ENCODE measurements around the gene DEXI.

DNA sequence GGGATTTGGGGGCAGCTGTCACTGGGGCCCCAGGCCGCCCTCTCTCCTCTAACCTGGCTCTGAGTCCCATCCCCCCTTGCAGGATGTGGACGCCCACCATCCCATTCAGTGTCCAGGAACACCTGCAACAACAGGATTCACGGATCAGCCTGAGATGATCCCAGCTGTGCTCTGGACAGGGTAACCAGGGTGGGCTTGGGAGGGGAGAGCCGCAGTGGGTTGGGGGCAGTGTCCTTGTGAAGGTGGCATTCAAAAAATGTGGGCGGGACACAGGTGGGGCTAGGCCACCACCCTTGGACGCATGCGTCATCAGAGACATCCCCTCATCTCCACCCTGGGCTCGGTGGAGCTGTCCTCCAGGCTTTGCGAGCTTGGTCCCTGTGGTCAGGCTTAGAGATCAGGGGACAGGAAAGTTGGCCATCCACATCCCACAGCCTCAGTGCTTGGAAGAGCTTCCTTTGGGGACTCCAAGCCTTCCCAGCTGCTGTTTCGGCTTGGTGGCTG, 19.1 kb downstream of the DEXI start:
- TF ChIP-seq, protein P1, sequence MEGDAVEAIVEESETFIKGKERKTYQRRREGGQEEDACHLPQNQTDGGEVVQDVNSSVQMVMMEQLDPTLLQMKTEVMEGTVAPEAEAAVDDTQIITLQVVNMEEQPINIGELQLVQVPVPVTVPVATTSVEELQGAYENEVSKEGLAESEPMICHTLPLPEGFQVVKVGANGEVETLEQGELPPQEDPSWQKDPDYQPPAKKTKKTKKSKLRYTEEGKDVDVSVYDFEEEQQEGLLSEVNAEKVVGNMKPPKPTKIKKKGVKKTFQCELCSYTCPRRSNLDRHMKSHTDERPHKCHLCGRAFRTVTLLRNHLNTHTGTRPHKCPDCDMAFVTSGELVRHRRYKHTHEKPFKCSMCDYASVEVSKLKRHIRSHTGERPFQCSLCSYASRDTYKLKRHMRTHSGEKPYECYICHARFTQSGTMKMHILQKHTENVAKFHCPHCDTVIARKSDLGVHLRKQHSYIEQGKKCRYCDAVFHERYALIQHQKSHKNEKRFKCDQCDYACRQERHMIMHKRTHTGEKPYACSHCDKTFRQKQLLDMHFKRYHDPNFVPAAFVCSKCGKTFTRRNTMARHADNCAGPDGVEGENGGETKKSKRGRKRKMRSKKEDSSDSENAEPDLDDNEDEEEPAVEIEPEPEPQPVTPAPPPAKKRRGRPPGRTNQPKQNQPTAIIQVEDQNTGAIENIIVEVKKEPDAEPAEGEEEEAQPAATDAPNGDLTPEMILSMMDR (IDR thresholded peaks at IDR 0.05): no peak
- no peak for TF ChIP-seq POLR2AphosphoS5 (IDR thresholded peaks at IDR 0.05)
- no peak for TF ChIP-seq POLR2A (IDR thresholded peaks at IDR 0.05)
- no peak for TF ChIP-seq EP300 (IDR thresholded peaks at IDR 0.05)
